Measurements from ENCODE around the gene TMBIM6. TPM values are rescaled to one million over a fixed set of nuclear protein-coding genes. Genes with fewer than 3 reads are reported as not detected.

TMBIM6 gene
- polyA plus RNA-seq, 3 donors = 315 to 1,453 (median 1,396) TPM

- Mint-ChIP-seq H3K4me1 (peaks cover 17% of the 10 kb centered on the region), H3K9me3 (no peaks in the 10 kb centered on the region), H3K27ac (peak overlapping the region in 4 of 7 donors; percentile 52 to 82 (median 56)), H3K4me3 (no peak overlapping the region), H3K27me3 (ENCODE audit: low read depth in 3 of 3) (no peaks in the 10 kb centered on the region), H3K36me3 (peaks cover 65 to 88% of the 10 kb centered on the region in 2 donors)
- DNase-seq = no peak
- TF ChIP-seq CTCF (IDR thresholded peaks at IDR 0.05) = no peak
- Histone ChIP-seq H3K4me1 (ENCODE audit: control insufficient read depth in 1 of 2, insufficient read depth in 2 of 2, low read length in 2 of 2) (peaks cover 17 to 20% of the 10 kb centered on the region in 2 donors), H3K79me2 (ENCODE audit: insufficient read depth, low read length) (no peaks in the 10 kb centered on the region), H3K9ac (ENCODE audit: insufficient read depth, low read length, poor library complexity, severe bottlenecking) (no peak overlapping the region), H3K36me3 (replicated peaks in 1 of 2; ENCODE audit: control insufficient read depth in 1 of 2, insufficient read depth in 2 of 2, low read length in 2 of 2) (peaks cover 79 to 97% of the 10 kb centered on the region in 2 donors), H3K27ac (ENCODE audit: low read depth in 1 of 2, low read length in 2 of 2) (peak overlapping the region in 1 of 2 donors; percentile 77), H3K4me2 (replicated peaks; ENCODE audit: extremely low read depth, low read length, poor library complexity, severe bottlenecking) (no peak overlapping the region), H3K27me3 (ENCODE audit: control insufficient read depth in 2 of 2, insufficient read depth in 2 of 2, low read length in 2 of 2) (no peaks in the 10 kb centered on the region), H2AFZ (ENCODE audit: insufficient read depth, low read depth, low read length, poor library complexity, severe bottlenecking) (no peak overlapping the region), H3K9me3 (replicated peaks in 1 of 2; ENCODE audit: control insufficient read depth in 1 of 2, insufficient read depth in 1 of 2, low read length in 2 of 2) (no peaks in the 10 kb centered on the region), H3K4me3 (replicated peaks in 1 of 3; ENCODE audit: low read depth in 2 of 3, low read length in 3 of 3) (no peak overlapping the region), H4K20me1 (ENCODE audit: insufficient read depth, low read length) (peaks cover 16% of the 10 kb centered on the region)
- intact Hi-C loops (cut with micrococcal nuclease) = no loop called here
- 100% methylated on average over 2 of the region's 2 CpGs for WGBS (ENCODE audit: insufficient coverage)
Observed at GRCh38 chr12:49798934-49799333, 57.6 kb downstream of the TMBIM6 start.

GRCh38 chr12:49800421-49801140, 59.2 kb downstream of the TMBIM6 start:
- Histone ChIP-seq H3K27me3 (ENCODE audit: control insufficient read depth in 2 of 2, insufficient read depth in 2 of 2, low read length in 2 of 2) (no peaks in the 10 kb centered on the region), H3K9ac (ENCODE audit: insufficient read depth, low read length, poor library complexity, severe bottlenecking) (no peak overlapping the region), H4K20me1 (ENCODE audit: insufficient read depth, low read length) (peaks cover 32% of the 10 kb centered on the region), H3K9me3 (replicated peaks in 1 of 2; ENCODE audit: control insufficient read depth in 1 of 2, insufficient read depth in 1 of 2, low read length in 2 of 2) (no peaks in the 10 kb centered on the region), H3K4me3 (replicated peaks in 1 of 3; ENCODE audit: low read depth in 2 of 3, low read length in 3 of 3) (no peak overlapping the region), H3K4me1 (ENCODE audit: control insufficient read depth in 1 of 2, insufficient read depth in 2 of 2, low read length in 2 of 2) (peaks cover 17 to 20% of the 10 kb centered on the region in 2 donors), H3K4me2 (replicated peaks; ENCODE audit: extremely low read depth, low read length, poor library complexity, severe bottlenecking) (no peak overlapping the region), H2AFZ (ENCODE audit: insufficient read depth, low read depth, low read length, poor library complexity, severe bottlenecking) (no peak overlapping the region), H3K27ac (ENCODE audit: low read depth in 1 of 2, low read length in 2 of 2) (no peak overlapping the region), H3K36me3 (replicated peaks in 1 of 2; ENCODE audit: control insufficient read depth in 1 of 2, insufficient read depth in 2 of 2, low read length in 2 of 2) (peaks cover 76 to 97% of the 10 kb centered on the region in 2 donors), H3K79me2 (ENCODE audit: insufficient read depth, low read length) (no peaks in the 10 kb centered on the region)
- no peaks in the 10 kb centered on the region for H3K9me3 Mint-ChIP-seq
- WGBS (ENCODE audit: insufficient coverage) = 88% methylated on average over 4 of the region's 11 CpGs
- H3K27me3 Mint-ChIP-seq (ENCODE audit: low read depth in 3 of 3) = no peaks in the 10 kb centered on the region
- H3K4me1 Mint-ChIP-seq = peaks cover 17% of the 10 kb centered on the region
- peak overlapping the region in 1 of 7 donors; percentile 61 for H3K27ac Mint-ChIP-seq
- intact Hi-C loops (cut with micrococcal nuclease) = no loop called here
- DNase-seq = no peak
- TF ChIP-seq CTCF (IDR thresholded peaks at IDR 0.05) = no peak
- H3K36me3 Mint-ChIP-seq = peaks cover 75 to 90% of the 10 kb centered on the region in 2 donors
- no peak overlapping the region for H3K4me3 Mint-ChIP-seq

All from CD14-positive monocyte (primary cell).